Measurements from ENCODE around the gene CHI3L1.

The CHI3L1 gene

DNA sequence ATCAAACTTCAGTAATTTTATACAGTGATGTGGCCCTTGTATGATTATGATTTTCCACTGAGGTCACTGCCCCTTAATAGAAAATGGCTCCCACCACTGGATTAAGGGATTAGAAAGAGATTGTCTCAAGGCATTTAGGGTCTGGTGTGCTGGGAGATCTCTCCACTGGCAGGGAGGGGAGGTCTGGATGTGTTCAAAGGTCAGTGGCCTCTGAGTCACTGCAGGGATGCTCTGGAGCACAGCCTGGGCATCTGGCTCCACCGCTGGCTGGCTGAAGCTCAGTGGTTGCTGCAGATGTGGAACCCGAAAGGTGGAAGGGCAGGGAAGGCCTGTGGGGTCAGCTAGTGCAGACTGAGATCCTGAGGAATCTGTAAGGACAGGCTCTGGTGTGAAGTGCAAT, 18.3 kb upstream of the CHI3L1 start:
- DNase-seq = no peak

DNA sequence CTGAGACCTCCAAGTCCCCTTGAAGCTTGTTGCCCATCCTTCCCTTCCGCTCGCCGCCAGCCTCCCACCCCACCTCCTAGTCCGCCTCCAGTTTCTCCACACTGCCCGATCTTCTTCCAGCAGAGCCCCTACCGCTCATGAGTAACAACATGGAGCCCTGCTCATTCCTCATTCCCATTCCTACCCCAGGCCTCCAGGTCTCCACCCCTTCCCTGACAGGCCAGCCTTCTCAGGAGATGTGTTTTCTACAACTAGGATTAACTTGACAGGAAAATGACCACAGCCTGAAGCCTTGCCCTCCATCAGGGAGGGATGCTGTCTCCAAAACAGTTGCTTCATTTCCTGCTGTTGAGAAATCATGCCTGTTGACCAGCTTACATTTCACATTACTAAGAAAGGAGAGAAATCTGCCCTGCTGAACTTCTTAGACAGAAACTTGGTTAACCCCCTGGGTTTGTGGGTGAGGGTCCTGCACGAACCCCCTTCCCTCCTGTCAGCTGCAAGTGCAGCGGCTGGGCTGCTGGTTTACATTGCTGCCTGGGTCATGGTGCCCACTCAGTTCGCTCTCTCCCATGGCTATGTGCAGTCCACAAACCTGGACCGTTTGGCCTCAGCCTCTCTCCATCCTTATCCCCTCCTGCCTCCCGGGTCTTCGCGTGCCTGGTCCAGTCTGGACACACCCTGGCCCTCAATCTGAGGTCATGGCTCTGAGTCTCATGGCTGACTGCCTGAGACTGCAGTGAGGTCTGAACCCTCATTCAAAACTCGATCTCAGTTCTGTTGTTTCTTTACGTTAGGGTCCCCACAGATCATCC, 16.1 kb upstream of the CHI3L1 start:
- DNase-seq = no peak

DNA sequence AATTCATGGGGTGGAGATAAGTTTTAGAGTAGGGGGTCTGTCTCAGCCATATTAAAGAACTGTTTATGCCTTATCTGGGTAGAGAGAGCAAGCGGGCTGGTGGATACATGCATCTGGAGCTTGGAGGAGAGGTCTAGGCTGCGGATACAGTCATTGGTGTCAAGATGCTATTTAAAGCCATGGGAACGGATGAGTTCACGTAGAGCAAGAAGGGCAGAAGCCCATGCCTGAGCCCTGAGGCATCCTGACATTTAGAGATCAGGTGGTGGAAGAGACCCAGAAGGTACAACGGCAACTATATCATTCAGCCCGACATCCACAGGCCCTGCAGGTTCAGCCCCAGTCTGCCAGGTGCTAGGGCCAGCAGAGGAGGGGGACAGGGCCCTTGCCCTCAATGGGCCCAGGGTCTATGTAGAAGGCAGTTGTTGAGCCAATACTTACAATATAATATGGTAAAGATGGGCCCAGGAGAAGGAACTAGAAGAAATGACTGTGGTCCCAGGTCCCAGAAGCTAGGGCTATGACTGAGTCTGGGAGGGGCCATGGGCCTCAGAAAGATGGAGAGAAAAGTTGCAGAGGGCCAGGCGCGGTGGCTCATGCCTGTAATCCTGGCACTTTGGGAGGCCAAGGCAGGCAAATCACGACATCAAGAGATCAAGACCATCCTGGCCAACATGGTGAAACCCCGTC, 15.2 kb upstream of the CHI3L1 start:
- DNase-seq = no peak

DNA sequence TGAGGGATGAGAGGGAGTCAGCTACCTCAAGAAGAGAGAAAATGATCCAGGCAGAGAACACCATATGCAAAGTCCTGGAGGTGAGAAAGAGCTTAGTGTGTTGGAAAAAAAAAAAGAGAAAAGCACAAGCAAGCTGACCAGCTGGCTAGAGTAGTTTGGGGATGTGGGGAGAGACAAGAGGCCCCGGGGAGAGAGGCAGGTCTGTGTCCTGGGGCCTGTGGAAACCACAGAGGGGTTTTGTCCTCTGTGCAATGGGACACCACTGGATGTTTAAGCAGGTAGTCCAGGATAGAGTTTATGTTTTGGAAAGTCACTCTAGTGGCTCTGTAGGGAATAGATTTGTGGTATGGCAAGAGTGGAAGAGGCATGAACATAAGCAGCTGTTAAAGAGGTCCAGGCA, 14.4 kb upstream of the CHI3L1 start:
- no peak for DNase-seq

DNA sequence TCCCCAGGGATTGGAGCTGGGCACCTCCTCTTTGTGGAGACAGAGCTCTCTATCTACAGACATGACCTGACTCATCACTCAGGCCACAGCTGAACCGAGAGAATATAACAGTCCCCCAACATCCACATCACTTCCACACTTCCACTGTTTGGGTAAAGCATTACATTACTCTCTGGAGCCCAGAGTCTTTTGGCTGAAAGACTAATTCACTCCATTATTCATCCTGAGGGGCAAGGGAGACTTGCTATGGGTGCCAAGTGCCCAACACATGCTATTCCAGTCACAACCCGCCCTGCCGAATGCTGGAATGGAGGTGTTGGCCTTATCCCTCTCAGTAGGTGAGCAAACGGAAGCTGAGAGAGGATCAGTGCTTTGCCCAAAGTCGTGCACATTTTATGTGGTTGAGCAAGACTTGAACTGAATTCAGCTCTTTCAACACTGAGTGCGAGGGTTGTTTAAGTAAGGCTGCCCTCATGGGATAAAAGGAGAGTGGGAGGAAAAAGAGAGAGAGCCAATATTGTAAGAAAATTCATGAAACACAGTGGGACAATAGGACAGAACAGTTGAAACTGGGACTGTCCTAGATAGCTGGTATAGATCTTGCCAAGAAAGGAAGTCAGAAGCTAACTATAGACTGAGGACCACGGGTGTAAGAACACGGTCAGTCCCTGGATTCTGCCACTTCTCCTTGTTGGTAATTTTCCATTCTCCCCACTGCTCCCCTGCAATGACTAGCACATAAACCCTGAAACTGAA, 13.5 kb upstream of the CHI3L1 start:
- DNase-seq = no peak

DNA sequence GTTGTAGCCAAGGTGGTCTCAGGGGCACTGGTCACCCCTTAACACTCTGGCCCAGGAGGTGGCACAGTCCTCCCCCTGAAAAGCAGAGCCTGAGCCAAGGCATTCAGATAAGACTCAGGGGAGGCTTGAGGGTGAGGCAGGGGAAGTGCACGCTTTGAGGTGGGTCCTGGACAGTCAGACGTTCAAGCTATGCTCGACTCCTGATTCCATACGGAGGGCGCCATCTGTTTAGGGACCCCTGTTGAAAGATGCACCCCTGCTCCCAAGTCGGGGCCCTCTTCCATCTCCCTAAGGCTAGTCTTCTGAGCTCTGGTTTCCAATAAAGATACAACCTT, 12.9 kb upstream of the CHI3L1 start:
- DNase-seq = no peak

DNA sequence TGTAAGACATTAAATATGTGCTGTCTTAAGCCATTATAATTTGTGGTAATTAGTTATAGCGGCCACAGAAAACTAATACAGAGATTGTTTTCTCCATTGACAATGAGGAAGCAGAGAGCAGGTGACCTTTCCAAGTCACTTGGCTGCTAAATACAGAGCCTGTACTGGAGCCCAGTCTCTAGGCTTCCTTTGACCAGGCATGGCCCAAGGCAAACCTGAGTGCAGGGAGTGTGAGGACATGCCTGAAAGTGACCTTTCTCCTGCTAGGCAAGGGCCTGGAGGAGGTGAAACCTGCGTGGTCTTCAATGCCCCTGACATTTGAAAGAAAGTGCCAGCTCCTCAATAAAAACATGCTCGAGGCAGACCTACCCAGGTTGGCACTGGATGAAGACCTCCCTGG, 12.5 kb upstream of the CHI3L1 start:
- DNase-seq = no peak

DNA sequence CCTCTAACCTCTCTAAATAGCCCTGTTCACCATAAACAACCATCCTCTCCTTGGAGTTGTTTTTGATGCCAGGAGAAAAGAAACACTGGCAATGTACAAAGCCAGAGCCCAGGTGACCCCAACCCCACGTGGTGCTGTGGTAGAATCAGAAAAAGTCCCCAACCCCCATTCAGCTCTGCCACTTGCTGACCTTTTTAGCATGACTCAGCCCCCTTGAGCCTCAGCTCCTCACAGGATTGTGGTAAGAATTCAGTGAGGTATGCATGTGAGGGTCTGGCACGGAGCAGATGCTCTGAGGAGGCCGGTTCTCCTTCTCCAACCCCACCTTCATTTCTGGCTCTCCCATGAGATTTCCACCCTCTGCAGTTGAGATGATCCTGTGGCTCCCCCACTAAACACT, 11.1 kb upstream of the CHI3L1 start:
- no peak for DNase-seq

DNA sequence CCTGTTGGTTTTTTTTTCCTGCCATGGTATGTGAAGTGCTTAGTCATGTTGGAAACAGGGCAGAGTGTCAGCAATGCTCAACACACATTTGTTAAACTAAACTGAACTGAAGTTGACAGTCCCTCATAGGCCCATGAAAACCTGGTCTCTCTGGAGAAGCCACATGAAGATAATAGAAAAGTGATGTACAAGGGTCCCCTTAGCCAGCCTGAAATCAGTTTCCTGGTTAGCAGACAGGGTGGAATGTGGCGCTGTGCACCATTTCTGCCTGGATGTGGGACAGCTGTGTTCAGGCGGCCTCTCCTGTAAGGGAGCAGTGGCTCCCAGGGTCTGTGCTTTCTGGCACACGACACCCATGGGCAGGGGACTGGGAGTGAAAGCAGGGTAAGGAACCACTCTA, 9.9 kb upstream of the CHI3L1 start:
- DNase-seq = no peak

DNA sequence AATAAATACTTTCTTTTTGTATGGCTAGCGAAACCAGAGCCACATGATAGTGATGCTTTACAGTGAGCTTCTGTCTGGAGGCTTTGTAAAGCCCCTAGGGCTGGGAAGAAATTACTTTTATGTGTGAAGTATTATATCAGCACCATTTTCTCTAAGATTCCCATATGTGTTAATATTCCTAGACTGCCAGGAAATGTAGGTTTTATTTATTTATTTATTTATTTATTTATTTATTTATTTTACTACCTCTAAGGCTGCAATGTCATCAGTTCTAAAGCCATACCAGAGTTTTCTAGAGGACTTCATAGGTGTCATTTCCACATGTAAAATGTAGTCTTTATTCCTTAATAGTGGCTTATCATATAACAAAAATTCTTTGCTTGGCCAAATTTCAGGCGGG, 4.4 kb upstream of the CHI3L1 start:
- DNase-seq = no peak

DNA sequence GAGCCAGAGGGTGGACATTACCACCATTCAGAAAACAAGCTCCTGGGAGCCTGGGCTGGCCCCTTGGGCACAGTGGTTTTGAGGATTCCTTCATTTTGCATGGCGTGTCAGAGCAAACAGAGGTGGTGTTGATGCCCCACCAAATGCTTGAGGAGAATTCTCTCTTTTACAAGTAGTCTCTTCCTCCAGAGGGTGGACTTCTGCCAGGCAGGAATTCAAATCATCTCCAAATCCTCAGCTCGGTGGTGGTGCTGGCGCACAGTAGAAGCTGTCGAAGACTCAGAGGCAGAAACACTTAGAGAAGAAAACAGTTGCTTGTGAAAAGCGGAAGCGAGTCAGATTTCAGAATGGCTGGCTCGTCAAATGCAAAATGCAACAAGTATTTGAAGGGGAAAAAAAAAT, 3.4 kb upstream of the CHI3L1 start:
- DNase-seq = no peak

DNA sequence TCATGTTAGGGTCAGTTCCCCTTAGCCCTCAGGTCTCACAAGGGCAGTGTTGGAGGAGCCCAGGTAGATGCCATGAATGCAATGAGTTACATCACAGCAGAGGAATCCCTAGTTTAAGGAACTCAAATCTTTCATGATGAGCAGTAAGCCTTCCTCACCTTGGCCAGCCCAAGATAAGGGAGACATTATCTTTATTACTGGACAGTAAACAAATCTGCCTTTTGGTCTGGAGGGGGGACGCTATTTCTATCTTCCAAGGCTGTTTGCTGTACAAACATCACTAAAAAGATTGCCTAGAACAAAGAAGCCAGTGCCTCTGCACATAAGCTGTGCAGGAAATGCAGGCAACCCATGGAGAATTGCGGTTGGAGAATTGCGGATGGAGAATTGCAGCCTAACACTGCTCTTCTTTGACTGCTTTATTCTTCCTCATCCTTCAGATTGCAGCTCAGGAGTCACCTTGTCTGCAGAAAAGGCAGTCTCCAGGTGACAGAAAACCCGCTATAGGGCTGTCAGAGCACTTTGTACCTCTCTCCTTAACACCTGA, 2.3 kb upstream of the CHI3L1 start:
- no peak for DNase-seq

DNA sequence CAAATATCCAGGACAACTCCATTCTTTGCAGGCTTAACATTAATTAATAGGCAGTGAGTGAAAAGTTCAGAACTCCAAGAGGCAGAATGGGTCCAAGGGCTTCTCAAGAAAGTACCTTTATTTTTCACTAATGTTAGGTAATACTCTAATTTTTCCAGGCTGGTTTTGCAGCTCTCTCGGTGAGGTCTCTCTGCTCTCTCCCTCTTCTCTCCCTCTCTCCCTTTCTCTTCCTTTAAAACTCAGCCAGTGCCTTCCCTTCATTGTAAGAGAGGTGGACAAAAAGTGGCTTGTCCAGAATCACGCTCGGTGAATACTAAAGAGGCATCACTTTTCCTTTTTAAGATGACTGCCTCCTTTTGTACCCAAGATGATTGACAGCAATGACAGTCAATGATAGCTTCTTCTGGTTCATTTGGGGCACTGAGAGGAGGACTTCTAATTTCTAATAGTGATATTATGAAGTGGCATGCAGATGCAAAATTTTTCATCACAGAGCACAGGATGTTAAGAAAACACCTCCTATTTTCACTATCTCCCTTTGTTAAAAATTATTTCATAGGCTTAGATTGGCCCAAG, 1.3 kb upstream of the CHI3L1 start:
- DNase-seq = no peak

DNA sequence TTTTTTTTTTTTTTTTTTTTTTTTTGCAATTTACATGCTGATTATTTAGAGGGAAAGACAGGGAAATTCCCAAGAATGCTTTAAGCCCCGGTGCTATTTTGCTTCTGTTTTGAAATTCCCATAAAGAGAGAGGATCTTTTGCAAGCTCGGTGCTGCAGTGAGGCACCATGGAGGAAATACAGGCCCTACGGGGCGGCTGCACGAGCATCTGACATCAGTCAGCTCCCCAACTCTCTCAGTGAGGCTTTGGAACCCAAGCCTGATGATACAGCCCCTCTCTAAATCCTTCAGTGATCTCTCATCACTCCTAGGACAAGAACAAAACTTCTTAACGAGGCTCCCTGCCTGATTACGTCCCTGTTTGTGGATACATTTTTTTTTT, 791 bp upstream of the CHI3L1 start:
- DNase-seq = no peak

DNA sequence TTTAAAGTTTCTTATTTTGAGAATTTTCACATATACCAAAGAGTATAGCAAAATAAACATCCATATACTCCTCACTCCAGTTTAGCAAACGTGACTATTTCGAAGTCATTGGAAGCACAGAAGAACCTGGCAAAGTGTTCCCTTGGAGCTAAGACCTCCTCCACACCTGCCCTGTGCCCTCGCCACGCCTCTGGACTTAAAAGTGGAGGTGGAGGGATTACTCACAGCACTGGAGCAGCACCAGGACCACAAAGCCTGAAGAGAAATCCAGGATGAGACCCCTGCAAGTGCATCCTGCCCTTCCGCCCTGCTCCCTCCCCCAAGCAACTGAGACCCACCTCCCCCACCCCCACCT, 436 bp downstream of the CHI3L1 start:
- no peak for DNase-seq

DNA sequence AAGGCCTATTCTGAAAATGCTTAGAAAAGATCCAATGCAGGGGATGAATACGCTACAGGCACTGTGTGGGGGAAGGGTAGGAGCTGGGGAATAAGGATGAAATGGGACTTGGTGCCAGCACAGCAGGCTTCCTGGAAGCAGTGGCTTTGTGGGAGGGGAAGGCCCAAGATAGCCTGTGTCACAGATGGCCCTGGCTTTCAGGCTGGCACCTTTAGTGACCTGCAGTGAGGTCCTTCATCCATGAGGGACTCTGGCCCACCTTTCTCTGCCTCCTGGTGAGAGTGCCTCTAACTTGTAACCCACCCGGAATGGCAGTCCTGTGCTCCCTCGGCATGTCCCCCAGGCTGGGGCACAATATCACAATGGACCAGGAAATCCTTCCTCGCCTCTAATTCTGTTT, 919 bp downstream of the CHI3L1 start:
- no peak for DNase-seq

DNA sequence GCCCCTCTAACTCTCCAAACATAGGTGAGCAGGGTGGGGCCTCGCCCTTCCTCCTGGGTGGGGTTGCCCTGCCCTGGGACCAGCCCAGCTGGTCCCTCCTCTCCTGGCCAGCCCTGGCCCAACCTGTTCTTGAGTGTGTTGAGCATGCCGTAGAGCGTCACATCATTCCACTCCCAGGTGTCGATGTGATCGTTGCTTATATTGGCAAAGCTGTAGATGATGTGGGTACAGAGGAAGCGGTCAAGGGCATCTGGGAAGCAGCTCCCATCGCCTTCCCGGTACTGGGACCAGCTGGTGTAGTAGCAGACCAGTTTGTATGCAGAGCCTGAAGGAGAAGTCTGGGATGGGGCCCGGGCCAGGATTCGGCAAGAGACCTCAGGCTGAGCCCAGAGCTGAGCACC, 1.4 kb downstream of the CHI3L1 start:
- DNase-seq = no peak

DNA sequence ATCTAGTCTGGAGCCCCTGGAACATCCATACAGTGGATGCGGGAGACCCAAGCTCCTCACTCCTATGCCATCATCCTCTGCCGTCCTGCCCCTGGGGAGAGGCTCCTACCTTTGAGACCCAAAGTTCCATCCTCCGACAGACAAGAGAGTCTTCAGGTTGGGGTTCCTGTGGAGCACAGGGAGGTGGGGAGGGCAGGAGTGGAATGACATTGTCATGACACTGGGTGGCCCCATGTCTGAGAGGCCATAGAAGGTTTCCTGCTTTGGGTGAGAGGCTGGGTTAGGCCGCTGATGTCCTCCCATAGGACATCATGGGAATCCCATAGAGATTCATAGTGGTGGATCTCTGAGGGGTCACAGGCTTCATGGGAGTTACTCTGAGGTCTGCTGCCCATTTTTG, 2.0 kb downstream of the CHI3L1 start:
- DNase-seq = no peak

DNA sequence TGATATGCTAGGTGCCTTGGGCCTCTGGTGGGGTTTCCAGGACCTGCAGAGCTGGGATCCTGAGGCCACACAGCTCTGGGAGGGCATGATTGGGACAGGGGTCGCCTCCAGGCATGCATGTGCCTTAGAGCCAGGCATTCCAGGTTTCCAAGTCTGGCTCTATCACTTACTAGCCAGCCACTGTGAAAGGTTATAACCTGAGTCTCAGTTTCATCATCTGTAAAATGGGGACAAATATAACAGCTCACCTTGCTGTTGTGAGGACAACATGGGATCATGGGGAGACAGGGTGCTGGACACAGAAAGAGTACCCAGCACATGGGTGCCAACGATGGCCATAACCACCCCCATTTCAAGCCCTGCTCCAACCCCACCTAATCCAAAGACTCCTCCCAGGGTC, 2.7 kb downstream of the CHI3L1 start:
- DNase-seq = no peak

DNA sequence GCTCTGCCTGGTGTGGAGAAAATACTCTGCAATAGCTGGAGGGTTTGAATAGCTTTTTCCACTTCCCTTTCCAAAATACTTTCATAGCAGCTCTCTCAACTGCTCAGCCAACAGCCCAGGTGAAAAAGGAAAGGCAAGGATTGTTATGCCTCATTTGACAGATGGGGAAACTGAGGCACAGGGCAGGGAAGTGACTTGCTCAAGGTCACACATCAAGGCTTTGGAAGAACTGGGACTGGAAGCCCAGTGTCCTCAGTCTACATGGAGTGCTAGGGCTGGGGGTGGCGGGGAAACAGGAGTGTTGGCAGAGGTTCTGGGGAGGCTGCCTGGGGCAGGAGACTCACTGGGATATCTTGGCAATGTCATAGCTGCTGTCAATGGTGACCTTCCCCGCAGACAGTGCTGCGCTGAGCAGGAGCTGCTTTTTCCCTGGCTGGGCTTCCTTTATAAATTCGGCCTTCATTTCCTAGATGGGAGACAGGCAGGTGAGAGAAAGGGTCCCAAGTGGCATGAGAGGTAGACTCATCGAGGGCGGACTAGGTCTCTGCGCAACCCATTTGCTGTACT, 4.0 kb downstream of the CHI3L1 start:
- no peak for DNase-seq

DNA sequence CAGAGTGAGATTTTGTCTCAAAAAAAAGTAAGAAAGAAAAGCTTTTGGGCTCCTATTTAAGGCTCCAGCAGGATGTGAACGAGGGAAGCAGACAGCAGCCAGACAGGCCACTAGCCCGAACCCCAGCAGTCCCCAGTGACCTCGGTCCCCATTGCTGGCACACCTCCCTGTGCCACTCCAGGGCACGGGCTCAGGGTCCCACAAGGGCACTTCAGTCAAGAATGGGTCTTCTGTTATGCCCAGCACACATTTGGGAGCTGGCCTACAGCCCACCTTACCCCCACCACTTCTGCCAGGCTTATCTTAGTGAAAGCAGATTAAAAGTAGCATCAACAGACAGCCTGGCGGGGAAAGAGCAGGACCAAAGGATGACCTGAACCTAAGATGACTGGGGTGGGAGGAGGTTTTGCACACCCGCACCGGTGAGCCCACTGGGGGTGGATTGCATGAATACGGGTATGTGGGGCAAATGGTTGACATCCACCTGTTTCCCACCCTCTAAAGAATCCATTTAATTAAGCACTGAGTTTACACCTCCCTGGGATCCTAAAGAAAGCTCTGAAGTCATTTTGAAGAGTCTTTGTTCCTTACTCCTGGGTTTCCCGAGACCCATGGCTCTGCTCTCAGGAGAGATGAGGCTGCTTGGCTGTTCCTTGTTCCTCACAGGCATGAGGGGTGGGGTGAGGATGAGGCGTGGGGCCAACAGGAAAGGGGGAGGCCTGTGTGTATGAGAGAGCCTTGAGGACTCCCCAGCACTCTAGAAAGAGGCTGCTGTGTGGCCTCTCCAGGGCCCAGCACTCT, 4.7 kb downstream of the CHI3L1 start:
- no peak for DNase-seq

DNA sequence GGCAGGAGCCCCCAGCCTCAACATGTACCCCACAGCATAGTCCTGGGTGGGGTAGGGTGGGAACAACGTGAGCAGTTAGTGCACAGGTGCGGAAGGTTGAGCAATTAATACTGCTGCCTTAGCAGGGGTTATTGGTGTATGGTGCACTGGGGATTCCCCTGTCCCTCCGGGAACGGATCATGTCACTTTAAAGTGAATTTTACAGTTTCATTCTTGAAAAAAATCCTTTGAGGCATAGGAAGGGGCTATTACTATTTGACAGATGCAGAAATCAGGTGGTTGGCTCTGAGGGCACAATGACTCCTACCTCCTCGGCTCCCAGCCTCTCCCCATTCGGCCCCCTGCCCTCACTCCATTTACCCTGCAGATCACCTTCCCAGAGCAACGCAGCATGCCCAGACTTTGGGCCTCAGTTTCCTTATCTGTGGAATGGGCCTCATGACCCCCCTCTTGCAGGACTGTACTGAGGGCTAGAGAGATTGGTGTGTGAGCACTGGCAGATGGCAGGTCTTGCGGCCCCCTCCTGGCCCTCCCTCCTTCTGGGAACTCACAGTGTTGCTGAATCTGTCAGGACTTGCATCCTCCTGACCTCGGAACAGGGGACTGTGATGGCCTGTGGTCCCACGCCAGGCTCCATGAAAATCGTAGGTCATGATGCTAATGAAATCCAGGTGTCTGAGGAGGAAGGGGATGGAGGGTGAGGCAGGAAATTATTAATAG, 5.7 kb downstream of the CHI3L1 start:
- DNase-seq = no peak
